ENCODE results near the gene UBE4B. TPM values are rescaled to one million over a fixed set of nuclear protein-coding genes. Genes with fewer than 3 reads are reported as not detected.
A peak's percentile ranks its signal among the peaks of the same experiment; 100 is the strongest.

Gene UBE4B
- total RNA-seq, 2 experiments from 2014 or later = 30.9 to 38.4 TPM

DNA sequence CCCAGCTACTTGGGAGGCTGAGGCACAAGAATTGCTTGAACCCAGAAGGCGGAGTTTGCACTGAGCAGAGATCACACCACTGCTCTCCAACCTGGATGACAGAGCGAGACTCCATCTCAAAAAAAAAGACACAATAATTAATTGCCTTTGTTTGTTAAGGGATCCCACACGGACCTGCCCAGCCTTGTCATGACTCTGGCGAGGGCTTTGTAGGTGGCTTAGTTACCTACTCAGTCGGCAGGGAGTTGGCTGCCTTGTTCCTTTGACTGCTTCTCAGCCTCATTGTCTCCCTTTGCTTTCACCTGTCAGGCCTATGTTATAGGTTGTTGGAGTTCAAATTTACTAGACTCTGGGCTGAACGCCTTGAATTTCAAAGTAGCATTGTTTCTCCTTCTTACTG lies 82.0 kb downstream of the UBE4B start:
- Mint-ChIP-seq H3K4me3 (no peak overlapping the region), H3K4me1 (peaks cover 2% of the 10 kb centered on the region), H3K9me3 (no peaks in the 10 kb centered on the region), H3K27ac (no peak overlapping the region), H3K36me3 (ENCODE audit: low read depth) (peaks cover 15% of the 10 kb centered on the region), H3K27me3 (no peaks in the 10 kb centered on the region)
- DNase-seq = no peak
- CTCF ChIA-PET = no interaction called here
- POLR2A ChIA-PET = no interaction called here

- DNase-seq = no peak
- H3K27ac Mint-ChIP-seq = no peak overlapping the region
- no peaks in the 10 kb centered on the region for H3K27me3 Mint-ChIP-seq
- H3K36me3 Mint-ChIP-seq (ENCODE audit: low read depth) = peaks cover 13% of the 10 kb centered on the region
- CTCF ChIA-PET = interaction anchor here (0.6 kb wide), 1 partner anchor 1043 kb away, joined by 3 read pairs; no protein-coding TSS in a partner anchor
- H3K4me3 Mint-ChIP-seq = no peak overlapping the region
- H3K4me1 Mint-ChIP-seq = peaks cover 2% of the 10 kb centered on the region
- no peaks in the 10 kb centered on the region for H3K9me3 Mint-ChIP-seq
- POLR2A ChIA-PET = no interaction called here
These were observed 84.4 kb downstream of the UBE4B start for GRCh38 chr1:10117132-10117531.

DNA sequence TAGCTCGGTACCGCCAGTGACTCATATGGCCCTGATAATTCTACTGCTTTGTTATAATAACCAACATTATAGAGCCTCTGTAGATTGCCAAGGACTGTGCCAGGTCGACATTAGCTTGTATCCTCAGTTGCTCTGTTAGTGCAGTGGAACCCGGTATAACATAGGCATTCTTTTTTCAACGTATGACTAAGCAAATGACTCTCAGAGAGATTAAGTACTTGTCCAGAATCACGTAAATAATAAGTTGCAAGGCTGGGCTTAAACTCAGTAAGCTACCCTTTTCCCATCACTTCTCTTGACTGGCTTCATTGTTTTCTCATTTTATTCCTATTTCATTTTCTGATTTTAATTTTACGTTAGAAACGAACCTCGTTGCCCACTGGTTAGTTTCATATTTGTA lies 85.1 kb downstream of the UBE4B start:
- Mint-ChIP-seq H3K36me3 (ENCODE audit: low read depth) (peaks cover 13% of the 10 kb centered on the region), H3K9me3 (no peaks in the 10 kb centered on the region), H3K4me1 (no peaks in the 10 kb centered on the region), H3K27ac (no peak overlapping the region), H3K27me3 (no peaks in the 10 kb centered on the region), H3K4me3 (no peak overlapping the region)
- DNase-seq = no peak
- CTCF ChIA-PET = interaction anchor here (0.6 kb wide), 1 partner anchor 1043 kb away, joined by 3 read pairs; no protein-coding TSS in a partner anchor
- POLR2A ChIA-PET = no interaction called here

DNA sequence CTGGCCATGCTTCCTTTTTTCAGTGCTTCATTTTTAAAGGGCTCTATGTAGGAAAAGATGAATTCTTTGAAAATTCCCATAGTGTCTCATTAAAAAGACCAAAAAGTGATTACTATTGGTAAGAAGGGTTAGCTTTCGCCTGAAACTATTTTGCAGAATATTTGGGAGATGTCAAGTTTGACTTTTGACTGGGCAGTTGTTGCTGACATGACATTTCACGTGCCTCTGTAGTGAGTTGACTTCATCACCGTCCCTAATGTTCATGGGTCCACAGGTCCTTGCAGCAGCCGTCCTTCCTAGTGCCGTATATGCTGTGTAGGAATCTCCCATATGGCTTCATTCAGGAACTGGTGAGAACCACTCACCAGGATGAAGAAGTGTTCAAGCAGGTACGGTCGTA lies 88.9 kb downstream of the UBE4B start:
- DNase-seq = no peak
- Mint-ChIP-seq H3K36me3 (ENCODE audit: low read depth) (peaks cover 12% of the 10 kb centered on the region), H3K4me3 (no peak overlapping the region), H3K27ac (no peak overlapping the region), H3K4me1 (no peaks in the 10 kb centered on the region), H3K27me3 (no peaks in the 10 kb centered on the region), H3K9me3 (no peaks in the 10 kb centered on the region)
- POLR2A ChIA-PET = no interaction called here
- CTCF ChIA-PET = interaction anchor here (0.6 to 0.9 kb wide), 2 partner anchors 118 to 142 kb away, joined by 4 read pairs; no protein-coding TSS in a partner anchor

DNA sequence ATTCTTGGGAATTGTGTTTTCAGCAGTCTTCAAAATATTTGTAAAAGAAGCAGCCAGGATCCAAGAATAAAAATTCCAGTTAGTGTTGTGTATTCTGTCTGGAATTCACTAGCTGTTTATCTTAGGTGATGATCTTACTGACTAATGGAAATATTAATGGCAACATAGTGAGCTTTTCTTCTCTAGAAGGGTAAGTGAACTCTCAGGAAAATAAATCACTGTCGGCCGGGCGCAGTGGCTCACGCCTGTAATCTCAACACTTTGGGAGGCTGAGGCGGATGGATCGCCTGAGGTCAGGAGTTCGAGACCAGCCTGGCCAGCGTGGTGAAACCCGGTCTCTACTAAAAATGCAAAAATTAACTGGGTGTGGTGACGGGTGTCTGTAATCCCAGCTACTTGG lies 90.2 kb downstream of the UBE4B start:
- ChIA-PET CTCF (interaction anchor here (1.0 kb wide), 1 partner anchor 87 kb away, joined by 3 read pairs; the partner anchor contains the start of gene KIF1B), POLR2A (no interaction called here)
- H3K27ac Mint-ChIP-seq = no peak overlapping the region
- no peak for DNase-seq
- no peak overlapping the region for H3K4me3 Mint-ChIP-seq
- H3K36me3 Mint-ChIP-seq (ENCODE audit: low read depth) = peaks cover 6% of the 10 kb centered on the region
- H3K4me1 Mint-ChIP-seq = no peaks in the 10 kb centered on the region
- no peaks in the 10 kb centered on the region for H3K27me3 Mint-ChIP-seq
- H3K9me3 Mint-ChIP-seq = no peaks in the 10 kb centered on the region

GRCh38 chr1:10128101-10128765 lies 95.5 kb downstream of the UBE4B start:
- H3K27ac Mint-ChIP-seq = no peak overlapping the region
- H3K4me3 Mint-ChIP-seq = no peak overlapping the region
- H3K36me3 Mint-ChIP-seq (ENCODE audit: low read depth) = peaks cover 9% of the 10 kb centered on the region
- no peaks in the 10 kb centered on the region for H3K27me3 Mint-ChIP-seq
- no peaks in the 10 kb centered on the region for H3K9me3 Mint-ChIP-seq
- no peak for DNase-seq
- ChIA-PET POLR2A (no interaction called here), CTCF (interaction anchor here (1.1 kb wide), 1 partner anchor 82 kb away, joined by 4 read pairs; the partner anchor contains the start of gene KIF1B)
- H3K4me1 Mint-ChIP-seq = no peaks in the 10 kb centered on the region

DNA sequence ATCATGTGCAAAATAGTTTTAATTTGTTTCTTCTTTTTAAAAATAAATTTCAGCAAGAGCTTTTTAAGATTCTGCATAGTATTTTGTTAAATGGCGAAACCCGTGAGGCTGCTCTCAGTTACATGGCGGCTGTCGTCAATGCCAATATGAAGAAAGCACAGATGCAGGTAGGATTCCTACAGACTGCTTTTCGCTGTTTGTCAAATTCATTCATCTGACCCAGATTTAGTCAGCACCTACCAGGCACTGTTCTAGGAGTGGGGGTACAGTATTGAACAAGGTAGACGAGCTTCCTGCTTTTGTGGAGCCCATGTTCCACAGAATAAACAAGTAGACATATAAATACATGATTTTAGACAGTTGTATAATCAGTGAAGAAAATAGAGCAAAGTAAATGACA lies 99.6 kb downstream of the UBE4B start:
- H3K9me3 Mint-ChIP-seq = no peaks in the 10 kb centered on the region
- no peak overlapping the region for H3K27ac Mint-ChIP-seq
- no peaks in the 10 kb centered on the region for H3K27me3 Mint-ChIP-seq
- ChIA-PET CTCF (interaction anchor here (0.6 kb wide), 1 partner anchor 370 kb away, joined by 3 read pairs; no protein-coding TSS in a partner anchor), POLR2A (no interaction called here)
- no peak overlapping the region for H3K4me3 Mint-ChIP-seq
- H3K36me3 Mint-ChIP-seq (ENCODE audit: low read depth) = peaks cover 17% of the 10 kb centered on the region
- no peak for DNase-seq
- H3K4me1 Mint-ChIP-seq = no peaks in the 10 kb centered on the region

GRCh38 chr1:10132852-10133251 lies 100.1 kb downstream of the UBE4B start:
- H3K4me1 Mint-ChIP-seq = no peaks in the 10 kb centered on the region
- ChIA-PET CTCF (interaction anchor here (0.6 kb wide), 1 partner anchor 371 kb away, joined by 3 read pairs; no protein-coding TSS in a partner anchor), POLR2A (no interaction called here)
- no peaks in the 10 kb centered on the region for H3K27me3 Mint-ChIP-seq
- H3K27ac Mint-ChIP-seq = no peak overlapping the region
- H3K9me3 Mint-ChIP-seq = no peaks in the 10 kb centered on the region
- DNase-seq = no peak
- no peak overlapping the region for H3K4me3 Mint-ChIP-seq
- H3K36me3 Mint-ChIP-seq (ENCODE audit: low read depth) = peaks cover 20% of the 10 kb centered on the region

DNA sequence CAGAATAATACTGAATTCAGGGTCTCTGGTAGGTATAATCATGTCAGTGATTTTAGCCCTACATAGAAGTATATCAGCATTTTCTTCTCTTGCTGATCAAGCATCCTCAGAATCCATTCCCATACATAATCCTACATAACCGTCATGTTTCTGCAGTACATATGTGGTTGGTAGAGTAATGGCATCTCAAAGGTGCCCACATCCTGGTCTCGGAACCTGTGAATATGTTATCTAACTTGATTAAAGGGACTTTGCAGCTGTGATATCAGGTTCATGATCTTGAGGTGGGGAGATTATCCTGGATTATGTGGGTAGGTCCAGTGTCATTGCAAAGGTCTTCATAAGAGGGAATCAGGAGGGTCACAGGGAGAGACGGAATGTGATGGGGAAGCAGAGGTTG lies 108.2 kb downstream of the UBE4B start:
- POLR2A ChIA-PET = no interaction called here
- H3K9me3 Mint-ChIP-seq = no peaks in the 10 kb centered on the region
- no peak for DNase-seq
- CTCF ChIA-PET = no interaction called here
- no peak overlapping the region for H3K27ac Mint-ChIP-seq
- no peaks in the 10 kb centered on the region for H3K27me3 Mint-ChIP-seq
- H3K36me3 Mint-ChIP-seq (ENCODE audit: low read depth) = peaks cover 16% of the 10 kb centered on the region
- H3K4me3 Mint-ChIP-seq = no peak overlapping the region
- H3K4me1 Mint-ChIP-seq = no peaks in the 10 kb centered on the region

- no peak overlapping the region for H3K4me3 Mint-ChIP-seq
- no peaks in the 10 kb centered on the region for H3K27me3 Mint-ChIP-seq
- POLR2A ChIA-PET = interaction anchor here (0.6 kb wide), 1 partner anchor 74 kb away, joined by 13 read pairs; no protein-coding TSS in a partner anchor
- DNase-seq = no peak
- H3K27ac Mint-ChIP-seq = no peak overlapping the region
- H3K9me3 Mint-ChIP-seq = no peaks in the 10 kb centered on the region
- H3K36me3 Mint-ChIP-seq (ENCODE audit: low read depth) = peaks cover 8% of the 10 kb centered on the region
- CTCF ChIA-PET = no interaction called here
- no peaks in the 10 kb centered on the region for H3K4me1 Mint-ChIP-seq
These were observed 111.3 kb downstream of the UBE4B start for GRCh38 chr1:10143961-10144485.

DNA sequence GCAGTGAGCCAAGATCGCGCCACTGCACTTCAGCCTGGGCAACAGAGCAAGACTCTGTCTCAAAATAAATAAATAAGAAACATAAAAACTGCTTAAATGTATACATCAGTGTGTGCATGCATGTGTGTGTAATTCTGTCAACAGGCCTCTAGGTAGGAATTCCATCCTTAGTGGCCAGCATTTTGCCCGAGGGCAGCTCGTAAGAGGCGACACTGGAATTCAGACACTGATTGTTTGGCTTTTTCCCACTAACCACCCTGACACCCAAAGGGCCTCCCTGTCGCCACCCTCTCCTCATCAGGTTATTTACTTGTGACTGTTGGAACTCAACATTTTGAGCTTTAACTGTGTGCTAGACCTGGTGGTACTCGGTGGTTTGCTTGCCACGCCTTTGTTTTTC lies 113.6 kb downstream of the UBE4B start:
- H3K27me3 Mint-ChIP-seq = no peaks in the 10 kb centered on the region
- H3K27ac Mint-ChIP-seq = no peak overlapping the region
- DNase-seq = no peak
- H3K4me1 Mint-ChIP-seq = no peaks in the 10 kb centered on the region
- H3K36me3 Mint-ChIP-seq (ENCODE audit: low read depth) = peaks cover 10% of the 10 kb centered on the region
- POLR2A ChIA-PET = no interaction called here
- no peaks in the 10 kb centered on the region for H3K9me3 Mint-ChIP-seq
- CTCF ChIA-PET = interaction anchor here (0.8 to 0.9 kb wide), 2 partner anchors 10 to 112 kb away, joined by 3 read pairs; no protein-coding TSS in a partner anchor
- no peak overlapping the region for H3K4me3 Mint-ChIP-seq

DNA sequence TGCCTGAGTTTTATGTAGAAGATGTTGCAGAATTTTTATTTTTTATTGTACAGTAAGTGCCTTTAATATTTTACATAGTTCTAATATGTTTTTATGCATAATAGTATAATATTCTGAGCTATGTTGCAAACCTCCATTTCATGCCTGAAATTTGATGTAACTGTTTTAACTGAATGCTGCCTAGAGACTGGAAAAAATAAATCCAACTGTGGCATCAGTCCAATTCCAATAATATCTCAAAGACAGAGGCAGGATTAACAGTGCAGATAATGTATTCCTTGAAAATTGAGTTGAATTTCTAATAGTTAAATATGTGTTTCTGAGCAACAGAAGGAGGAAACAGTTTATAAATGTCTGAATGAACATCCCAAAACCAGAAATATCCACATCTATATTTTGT lies 116.5 kb downstream of the UBE4B start:
- Mint-ChIP-seq H3K27ac (no peak overlapping the region), H3K4me3 (no peak overlapping the region), H3K36me3 (ENCODE audit: low read depth) (peaks cover 8% of the 10 kb centered on the region), H3K27me3 (no peaks in the 10 kb centered on the region), H3K9me3 (no peaks in the 10 kb centered on the region), H3K4me1 (no peaks in the 10 kb centered on the region)
- ChIA-PET POLR2A (no interaction called here), CTCF (no interaction called here)
- DNase-seq = no peak

- peak; percentile 51 for DNase-seq
- no peak overlapping the region for H3K27ac Mint-ChIP-seq
- no peaks in the 10 kb centered on the region for H3K9me3 Mint-ChIP-seq
- CTCF ChIA-PET = interaction anchor here (0.6 to 1.5 kb wide), 6 partner anchors 57 to 1385 kb away, joined by 3 to 5 read pairs (median 3); partner anchors contain the start of gene KIF1B
- H3K36me3 Mint-ChIP-seq (ENCODE audit: low read depth) = peaks cover 4% of the 10 kb centered on the region
- POLR2A ChIA-PET = no interaction called here
- peaks cover 2% of the 10 kb centered on the region for H3K4me1 Mint-ChIP-seq
- no peak overlapping the region for H3K4me3 Mint-ChIP-seq
- no peaks in the 10 kb centered on the region for H3K27me3 Mint-ChIP-seq
These were observed 120.0 kb downstream of the UBE4B start for GRCh38 chr1:10152709-10153284.
